Natural killer cell (primary cell): ENCODE results near the gene TNS3. TPM values are rescaled to one million over a fixed set of nuclear protein-coding genes. Genes with fewer than 3 reads are reported as not detected.

ENCODE experiments used
- ATAC-seq, 3 donors: fragments of 150-1000 bp in 2 of 3; fragments of 200-7000 bp in 1 of 3; cut with Tn5 transposase; 1 replicate in 1 of 3; 2 replicates in 2 of 3; pipeline ENCODE4 v1.10.0; 2021; ENCODE audit warnings: mild to moderate bottlenecking in 2 of 3, moderate library complexity in 2 of 3
- DNase-seq, 2 donors: peaks; one replicate each; pipeline versions ENCODE4 v3.0.0 to v3.0.0-alpha.2; 2013 to 2021; ENCODE audit warnings: mixed read lengths in 1 of 2
- H3K27ac ChIP-seq: one replicate; pipeline ENCODE4 v1.5.1; 2013; ENCODE audit warnings: mild to moderate bottlenecking, low read length
- H3K27me3 ChIP-seq: one replicate; pipeline ENCODE4 v1.6.1; 2013; ENCODE audit warnings: low read length; ENCODE audit not compliant: control insufficient read depth, insufficient read depth
- H3K36me3 ChIP-seq: one replicate; pipeline ENCODE4 v1.6.1; 2013; ENCODE audit warnings: low read length; ENCODE audit not compliant: control insufficient read depth, insufficient read depth
- H3K4me1 ChIP-seq: one replicate; pipeline ENCODE4 v1.6.1; 2013; ENCODE audit warnings: low read length; ENCODE audit not compliant: control insufficient read depth, insufficient read depth
- H3K4me3 ChIP-seq: one replicate; pipeline ENCODE4 v1.5.1; 2013; ENCODE audit warnings: low read length
- H3K9me3 ChIP-seq: one replicate; pipeline ENCODE4 v1.6.1; 2013; ENCODE audit warnings: low read length; ENCODE audit not compliant: control insufficient read depth, insufficient read depth
- H3K27ac Mint-ChIP-seq, 2 donors: one replicate each; pipeline ENCODE4 v1.8.0; 2022; ENCODE audit warnings: mild to moderate bottlenecking in 2 of 2, mixed read lengths in 2 of 2, moderate library complexity in 1 of 2
- H3K27me3 Mint-ChIP-seq, 2 donors: one replicate each; pipeline ENCODE4 v1.8.0; 2022; ENCODE audit warnings: low read depth in 2 of 2, mixed read lengths in 2 of 2
- H3K36me3 Mint-ChIP-seq: one replicate; pipeline ENCODE4 v1.8.0; 2022; ENCODE audit warnings: mixed read lengths
- H3K4me1 Mint-ChIP-seq, 2 donors: one replicate each; pipeline ENCODE4 v1.8.0; 2022; ENCODE audit warnings: mixed read lengths in 2 of 2
- H3K4me3 Mint-ChIP-seq: one replicate; pipeline ENCODE4 v1.8.0; 2022; ENCODE audit warnings: mild to moderate bottlenecking, moderate library complexity, mixed read lengths
- H3K9me3 Mint-ChIP-seq, 2 donors: one replicate each; pipeline ENCODE4 v1.8.0; 2022; ENCODE audit warnings: mixed read lengths in 2 of 2
- WGBS: methylation state at CpG from one replicate; pipeline ENCODE4 v1.1.7; 2013; ENCODE audit warnings: missing lambda C conversion rate; ENCODE audit not compliant: insufficient coverage; 5-methylcytosine and 5-hydroxymethylcytosine counted together
- intact Hi-C: fragments of 100-400 bp; cut with micrococcal nuclease; formaldehyde crosslinking; loops from one replicate; pipeline ENCODE4 v1.14.2; 2022
- total RNA-seq, 4 donors: library from RNA; stranded (reverse); fragments of 120-200 nt in 1 of 4; gene quantifications; one replicate each; pipeline versions ENCODE4 v1.2.3 to v1.2.4, GENCODE V29; 2013 to 2022
- TF ChIP-seq, protein P1 (sequence below): fragments of 200-600 bp; IDR thresholded peaks from one replicate; pipeline ENCODE4 v1.8.0; 2022; ENCODE audit warnings: antibody characterized with exemption

The TNS3 gene
- total RNA-seq, 3 donors from 2014 or later (not counting 1 experiment from before 2014, with no cell fraction given) = 1.6 to 3.5 (median 2.9) TPM

DNA sequence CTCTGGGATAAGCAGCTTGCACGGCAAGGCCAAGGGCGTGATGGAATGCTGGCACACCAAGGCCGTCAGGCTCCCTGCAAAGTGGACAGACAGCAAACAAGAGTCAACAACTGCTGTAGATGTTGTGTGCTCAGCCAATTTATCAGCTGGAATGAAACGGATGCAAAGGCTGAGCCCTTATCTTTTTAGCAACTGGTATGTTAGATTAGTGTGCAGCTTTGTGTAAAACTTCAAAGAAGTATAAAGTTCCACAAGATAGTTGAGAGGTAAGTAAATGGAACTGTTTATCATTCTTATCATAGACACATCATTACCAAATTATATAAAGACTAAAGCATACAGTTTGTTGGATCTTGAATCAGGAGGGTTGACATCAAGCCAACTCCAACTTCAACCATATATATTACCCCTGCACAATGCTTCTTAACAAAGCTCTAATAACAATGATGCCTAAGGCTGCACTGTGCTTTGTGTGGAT, 289.0 kb downstream of the TNS3 start:
- no peak overlapping the region for H3K4me3 ChIP-seq
- intact Hi-C loops = no loop called here
- H3K27ac ChIP-seq = no peak overlapping the region
- Mint-ChIP-seq H3K27me3 (no peaks in the 10 kb centered on the region), H3K4me1 (peaks cover 0 to 7% of the 10 kb centered on the region in 2 donors), H3K27ac (no peak overlapping the region), H3K4me3 (no peak overlapping the region), H3K9me3 (no peaks in the 10 kb centered on the region), H3K36me3 (no peaks in the 10 kb centered on the region)
- no peaks in the 10 kb centered on the region for H3K4me1 ChIP-seq
- WGBS = 88% methylated on average over 4 of the region's 4 CpGs
- H3K9me3 ChIP-seq = no peaks in the 10 kb centered on the region
- TF ChIP-seq, protein P1, sequence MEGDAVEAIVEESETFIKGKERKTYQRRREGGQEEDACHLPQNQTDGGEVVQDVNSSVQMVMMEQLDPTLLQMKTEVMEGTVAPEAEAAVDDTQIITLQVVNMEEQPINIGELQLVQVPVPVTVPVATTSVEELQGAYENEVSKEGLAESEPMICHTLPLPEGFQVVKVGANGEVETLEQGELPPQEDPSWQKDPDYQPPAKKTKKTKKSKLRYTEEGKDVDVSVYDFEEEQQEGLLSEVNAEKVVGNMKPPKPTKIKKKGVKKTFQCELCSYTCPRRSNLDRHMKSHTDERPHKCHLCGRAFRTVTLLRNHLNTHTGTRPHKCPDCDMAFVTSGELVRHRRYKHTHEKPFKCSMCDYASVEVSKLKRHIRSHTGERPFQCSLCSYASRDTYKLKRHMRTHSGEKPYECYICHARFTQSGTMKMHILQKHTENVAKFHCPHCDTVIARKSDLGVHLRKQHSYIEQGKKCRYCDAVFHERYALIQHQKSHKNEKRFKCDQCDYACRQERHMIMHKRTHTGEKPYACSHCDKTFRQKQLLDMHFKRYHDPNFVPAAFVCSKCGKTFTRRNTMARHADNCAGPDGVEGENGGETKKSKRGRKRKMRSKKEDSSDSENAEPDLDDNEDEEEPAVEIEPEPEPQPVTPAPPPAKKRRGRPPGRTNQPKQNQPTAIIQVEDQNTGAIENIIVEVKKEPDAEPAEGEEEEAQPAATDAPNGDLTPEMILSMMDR = no peak
- H3K36me3 ChIP-seq = no peaks in the 10 kb centered on the region
- ATAC-seq = no peak
- no peaks in the 10 kb centered on the region for H3K27me3 ChIP-seq
- no peak for DNase-seq

GRCh38 chr7:47291461-47292081, 290.3 kb downstream of the TNS3 start:
- no peak for ATAC-seq
- H3K36me3 ChIP-seq = no peaks in the 10 kb centered on the region
- no peaks in the 10 kb centered on the region for H3K9me3 ChIP-seq
- Mint-ChIP-seq H3K36me3 (no peaks in the 10 kb centered on the region), H3K27ac (no peak overlapping the region), H3K4me1 (peaks cover 0 to 7% of the 10 kb centered on the region in 2 donors), H3K9me3 (no peaks in the 10 kb centered on the region), H3K4me3 (no peak overlapping the region), H3K27me3 (no peaks in the 10 kb centered on the region)
- no peak overlapping the region for H3K4me3 ChIP-seq
- no peaks in the 10 kb centered on the region for H3K4me1 ChIP-seq
- DNase-seq = no peak
- H3K27ac ChIP-seq = no peak overlapping the region
- TF ChIP-seq, protein P1 = no peak
- H3K27me3 ChIP-seq = no peaks in the 10 kb centered on the region
- 45% methylated on average over 4 of the region's 4 CpGs for WGBS
- intact Hi-C loops = no loop called here

- Histone ChIP-seq H3K27me3 (no peaks in the 10 kb centered on the region), H3K4me1 (no peaks in the 10 kb centered on the region), H3K36me3 (no peaks in the 10 kb centered on the region), H3K9me3 (no peaks in the 10 kb centered on the region), H3K4me3 (no peak overlapping the region), H3K27ac (no peak overlapping the region)
- ATAC-seq (no peak), DNase-seq (no peak)
- Mint-ChIP-seq H3K36me3 (no peaks in the 10 kb centered on the region), H3K4me3 (no peak overlapping the region), H3K27ac (no peak overlapping the region), H3K27me3 (no peaks in the 10 kb centered on the region), H3K4me1 (peaks cover 0 to 7% of the 10 kb centered on the region in 2 donors), H3K9me3 (no peaks in the 10 kb centered on the region)
- TF ChIP-seq, protein P1 = no peak
- intact Hi-C loops = no loop called here
- 100% methylated on average over 2 of the region's 2 CpGs for WGBS
Measured at GRCh38 chr7:47290867-47291266, 291.0 kb downstream of the TNS3 start.

GRCh38 chr7:47290466-47290865, 291.4 kb downstream of the TNS3 start:
- H3K9me3 Mint-ChIP-seq = no peaks in the 10 kb centered on the region
- H3K27ac ChIP-seq = no peak overlapping the region
- no peak overlapping the region for H3K4me3 ChIP-seq
- ATAC-seq (no peak), DNase-seq (no peak)
- H3K27ac Mint-ChIP-seq = no peak overlapping the region
- no peaks in the 10 kb centered on the region for H3K4me1 ChIP-seq
- no peaks in the 10 kb centered on the region for H3K27me3 Mint-ChIP-seq
- intact Hi-C loops = no loop called here
- no peaks in the 10 kb centered on the region for H3K9me3 ChIP-seq
- TF ChIP-seq, protein P1 = no peak
- 94% methylated on average over 3 of the region's 3 CpGs for WGBS
- H3K36me3 ChIP-seq = no peaks in the 10 kb centered on the region
- no peak overlapping the region for H3K4me3 Mint-ChIP-seq
- H3K4me1 Mint-ChIP-seq = peaks cover 0 to 7% of the 10 kb centered on the region in 2 donors
- H3K36me3 Mint-ChIP-seq = no peaks in the 10 kb centered on the region
- no peaks in the 10 kb centered on the region for H3K27me3 ChIP-seq
